GM18951 (cell line): Measurements from ENCODE around the gene ARAP1.
A peak's percentile ranks its signal among the peaks of the same experiment; 100 is the strongest.

Source experiments
- POLR2A ChIP-seq: IDR thresholded peaks from 4 replicates; pipeline ENCODE4 v1.6.1; 2011; ENCODE audit warnings: mild to moderate bottlenecking; ENCODE audit not compliant: insufficient read length, insufficient read depth; ENCODE audit errors: extremely low read depth
- in situ Hi-C: fragments of 300-500 bp; cut with MboI; formaldehyde crosslinking; loops from one replicate; pipeline ENCODE4 v1.12.0; 2022; ENCODE audit warnings: low sequenced_read_pairs, mixed read lengths, inconsistent platforms; ENCODE audit not compliant: unreplicated experiment

The ARAP1 gene

DNA sequence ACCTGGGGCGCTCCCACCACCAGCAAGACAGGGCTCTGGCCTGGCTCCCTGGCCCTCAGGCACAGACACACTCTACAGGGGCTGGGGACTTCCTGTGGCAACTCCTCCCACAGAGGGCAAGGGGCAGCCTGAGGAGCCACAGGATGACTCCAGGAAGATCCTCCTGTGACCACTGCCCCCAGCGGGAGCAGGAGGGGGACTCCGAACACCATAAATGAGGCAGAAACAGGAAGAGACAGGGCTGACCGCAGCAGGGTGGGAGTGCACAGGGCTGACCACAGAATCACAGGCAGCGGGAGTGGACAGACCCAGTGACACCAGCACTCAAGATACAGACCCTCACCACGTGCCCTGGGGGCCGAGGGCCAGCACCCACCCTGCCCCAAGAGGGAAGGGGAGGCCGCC lies 10.8 kb downstream of the ARAP1 start:
- in situ Hi-C loops, result no loop called here
- TF ChIP-seq POLR2A, result no peak

DNA sequence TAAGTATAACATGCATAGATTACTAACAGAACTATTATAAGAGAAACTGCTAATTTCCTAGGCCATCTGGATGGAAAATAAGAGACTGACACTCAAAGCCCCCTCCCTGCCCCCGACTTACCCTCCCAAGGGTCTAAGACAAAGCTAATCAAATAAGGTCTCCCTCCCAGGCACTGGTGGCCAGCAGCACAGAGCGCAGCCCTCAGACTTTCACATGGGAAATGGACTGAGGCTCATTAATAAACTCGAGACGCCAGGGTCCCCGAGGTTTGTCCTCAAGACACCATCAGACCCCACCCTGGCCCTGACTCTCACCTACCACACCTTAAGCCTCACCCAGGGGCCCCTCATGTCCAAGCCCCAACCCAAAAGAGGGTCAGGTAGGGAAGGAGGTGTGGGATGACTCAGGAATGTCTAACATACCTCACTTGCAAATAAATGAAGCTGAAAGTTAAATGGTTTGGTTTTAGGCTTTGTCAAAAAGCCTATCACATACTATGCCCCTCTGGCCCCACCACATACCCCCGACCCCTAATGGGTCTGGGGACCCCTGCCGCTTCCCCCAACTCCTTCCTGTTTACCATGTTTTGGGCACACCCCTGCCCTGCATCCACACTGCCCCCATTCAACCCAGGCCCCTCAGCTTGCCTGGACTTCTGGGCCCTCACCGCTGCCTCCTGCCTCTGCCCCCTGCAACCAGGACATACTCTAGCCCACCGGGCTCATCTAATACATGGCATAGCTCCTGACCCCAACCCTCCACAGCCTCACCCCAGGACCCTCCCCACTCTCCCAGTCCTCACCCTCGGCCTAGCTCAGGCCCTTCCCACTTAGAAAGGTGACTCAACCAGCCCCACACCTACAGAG lies 11.4 kb downstream of the ARAP1 start:
- in situ Hi-C loops, result no loop called here

DNA sequence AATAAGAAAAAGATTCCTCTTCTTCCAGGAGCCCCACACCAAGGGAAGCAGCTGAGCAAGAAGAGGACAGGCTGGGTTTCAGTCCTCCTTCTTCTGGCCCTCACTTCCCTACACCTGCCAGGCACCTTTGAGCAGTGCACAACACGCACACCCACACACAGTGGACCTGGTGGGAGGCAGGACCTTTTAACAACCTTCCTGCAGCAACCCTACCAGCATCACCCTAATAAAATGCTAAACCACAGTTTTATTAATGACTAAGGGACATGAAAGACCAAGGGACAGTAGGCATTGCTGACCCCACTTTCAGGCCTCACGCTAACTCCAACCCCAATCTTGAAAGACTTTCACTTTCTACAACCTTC lies 12.2 kb downstream of the ARAP1 start:
- TF ChIP-seq POLR2A, result no peak
- in situ Hi-C loops, result no loop called here

More for the DNA sequence above, 11.4 kb downstream of the ARAP1 start:
- TF ChIP-seq POLR2A, result no peak

DNA sequence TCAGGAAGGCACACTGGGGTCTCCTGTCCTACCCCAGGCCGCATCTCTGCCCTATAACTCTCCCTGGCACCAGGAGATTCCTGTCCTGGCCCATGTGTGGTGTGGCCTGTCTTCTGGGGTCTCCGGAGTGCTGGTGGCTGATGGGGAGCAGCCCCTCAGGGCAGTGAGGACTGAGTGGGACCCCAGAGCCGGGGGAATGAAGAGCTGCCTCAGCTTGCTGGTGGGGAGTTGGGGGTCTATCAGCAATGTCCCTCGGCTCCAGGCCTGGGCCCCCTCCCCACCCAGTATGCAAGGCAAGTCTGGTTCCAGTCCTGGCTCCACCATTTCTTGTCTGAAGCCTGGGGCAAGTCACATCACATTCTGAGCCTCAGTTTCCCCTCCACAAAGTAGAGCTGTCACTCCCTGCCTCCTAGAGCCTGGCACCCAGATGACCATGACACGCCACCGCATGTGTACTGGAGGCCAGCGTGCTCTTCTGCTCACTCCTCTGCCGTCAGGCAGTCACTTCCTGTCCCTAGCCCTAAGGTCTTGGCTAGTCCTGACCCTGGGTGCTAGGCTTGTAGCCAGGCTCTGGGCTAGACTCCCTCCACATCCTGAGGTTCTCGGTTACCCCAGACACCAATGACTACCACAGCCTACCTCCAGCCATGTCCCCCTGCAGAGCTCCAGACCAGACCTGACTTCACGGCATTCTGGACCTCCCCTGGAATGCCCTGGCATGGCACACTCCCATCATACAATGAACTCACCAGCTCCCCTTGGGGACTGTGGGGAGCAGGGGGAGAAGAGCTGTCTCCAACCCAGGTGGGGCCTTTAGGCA lies 12.8 kb downstream of the ARAP1 start:
- no peak for TF ChIP-seq POLR2A
- in situ Hi-C loops, result no loop called here

DNA sequence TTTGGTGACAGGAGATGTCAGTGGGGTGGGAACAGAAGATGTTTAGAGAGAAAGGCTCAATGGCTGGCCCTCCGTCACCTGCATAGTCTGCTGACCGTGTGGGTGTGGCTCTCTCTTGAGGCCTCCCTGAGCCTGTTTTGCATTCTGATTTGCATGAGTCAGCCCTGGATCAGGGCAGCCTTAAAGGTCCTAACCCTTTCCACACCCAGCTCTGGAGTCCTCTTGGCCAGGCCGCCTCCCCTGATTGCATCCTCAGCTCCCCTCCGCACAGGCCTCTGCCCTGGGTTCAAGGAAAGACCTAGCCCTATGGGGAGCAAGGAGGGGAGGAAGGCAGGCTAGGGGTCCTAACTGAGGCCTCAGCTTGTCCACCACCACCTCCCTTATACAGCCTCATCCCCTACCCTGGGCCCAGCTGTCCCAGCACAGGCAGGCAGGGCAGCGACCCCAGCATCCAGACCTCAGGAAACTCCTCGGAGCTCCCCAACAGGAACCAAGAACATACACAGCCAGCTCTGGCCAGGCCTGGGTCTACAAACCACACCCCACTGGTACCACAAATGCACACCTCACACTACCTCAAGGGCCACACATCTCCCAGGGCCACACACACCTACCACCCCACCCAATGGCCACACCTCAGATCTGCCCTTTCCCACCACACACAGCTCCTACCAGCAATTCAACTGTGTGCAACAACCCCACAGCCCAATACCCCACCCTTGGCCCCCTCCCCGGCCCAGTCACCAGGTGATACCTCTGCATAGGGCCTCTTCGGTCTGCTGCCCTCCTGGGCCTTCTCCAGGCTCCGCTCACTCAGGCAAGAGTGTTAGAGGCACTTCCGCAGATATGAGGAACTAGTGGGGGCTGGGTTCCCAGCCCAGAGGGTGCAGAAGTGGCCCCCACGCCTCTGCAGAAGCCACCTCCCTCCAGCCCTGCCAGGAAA lies 13.7 kb downstream of the ARAP1 start:
- TF ChIP-seq POLR2A, result peak; percentile 51
- in situ Hi-C loops, result no loop called here

DNA sequence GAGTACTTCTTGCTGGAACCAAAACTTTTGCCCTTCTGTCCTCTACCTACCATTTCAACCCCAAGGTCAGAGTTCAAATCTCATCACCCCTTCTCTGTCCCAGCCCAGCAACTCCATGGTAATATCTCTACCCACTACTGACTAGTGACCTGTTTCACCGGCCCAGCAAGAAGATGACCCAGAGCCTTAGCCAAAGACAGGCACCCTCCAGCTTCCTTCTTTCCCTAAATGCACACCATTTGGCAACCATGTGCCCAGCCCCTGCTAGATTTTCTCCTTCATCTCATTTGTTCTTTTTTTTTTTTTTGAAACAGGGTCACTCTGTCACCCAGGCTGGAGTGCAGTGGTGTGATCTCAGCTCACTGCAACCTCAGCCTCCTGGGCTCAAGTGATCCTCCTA lies 14.9 kb downstream of the ARAP1 start:
- in situ Hi-C loops, result no loop called here
- TF ChIP-seq POLR2A, result no peak

DNA sequence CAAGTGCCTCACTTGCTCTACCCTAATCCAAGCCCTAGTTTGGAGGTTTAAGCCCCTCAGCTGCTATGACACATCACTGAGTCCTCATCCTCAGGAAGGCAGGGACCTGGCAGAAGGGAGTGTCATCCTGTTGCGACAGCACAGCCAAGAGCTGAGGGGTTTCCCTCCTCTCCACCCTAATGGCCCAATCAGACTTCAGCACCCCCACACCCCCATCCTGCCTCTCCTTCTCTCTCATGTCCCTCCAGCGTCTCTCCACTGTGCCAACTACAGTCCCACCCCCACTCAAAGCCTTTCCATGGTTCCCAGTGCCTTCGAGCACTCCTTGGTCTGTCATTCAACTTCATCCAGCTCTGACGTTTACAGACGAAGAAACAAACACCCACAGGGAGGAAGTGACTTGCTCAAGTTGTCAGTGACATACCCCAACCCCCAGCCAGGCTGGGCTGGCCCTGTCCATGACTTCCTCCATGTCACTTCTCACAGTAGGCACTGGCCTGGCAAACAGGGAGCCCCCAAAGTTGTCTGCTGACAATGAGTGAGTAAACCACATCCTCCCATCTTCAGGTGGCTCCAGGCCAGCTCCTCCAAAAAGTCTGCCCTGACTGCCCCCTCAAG lies 15.6 kb downstream of the ARAP1 start:
- in situ Hi-C loops, result no loop called here
- no peak for TF ChIP-seq POLR2A

DNA sequence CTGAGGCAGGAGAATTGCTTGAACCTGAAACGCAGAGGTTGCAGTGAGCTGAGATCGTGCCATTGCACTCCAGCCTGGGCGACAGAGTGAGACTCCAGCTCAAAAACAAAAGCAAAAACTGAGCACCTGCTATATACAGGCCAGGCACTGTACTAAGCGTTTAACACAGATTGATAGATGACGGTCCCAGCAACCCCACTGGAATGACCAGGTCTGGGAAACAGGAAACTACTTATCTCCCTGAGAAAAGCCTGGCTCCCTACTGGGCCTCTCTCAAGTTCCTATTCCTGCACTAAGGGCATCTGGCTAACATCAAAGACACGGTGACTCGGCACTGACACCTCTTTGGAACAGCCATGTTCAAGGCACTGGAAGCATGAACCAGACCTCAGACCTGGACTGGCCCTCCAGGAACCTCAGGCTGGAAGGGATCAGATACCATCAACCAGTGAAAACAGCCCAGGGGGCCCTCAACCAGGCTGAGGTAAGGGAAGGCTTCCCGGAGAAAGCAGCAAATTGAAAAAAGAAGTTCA lies 16.6 kb downstream of the ARAP1 start:
- in situ Hi-C loops, result no loop called here
- TF ChIP-seq POLR2A, result no peak

DNA sequence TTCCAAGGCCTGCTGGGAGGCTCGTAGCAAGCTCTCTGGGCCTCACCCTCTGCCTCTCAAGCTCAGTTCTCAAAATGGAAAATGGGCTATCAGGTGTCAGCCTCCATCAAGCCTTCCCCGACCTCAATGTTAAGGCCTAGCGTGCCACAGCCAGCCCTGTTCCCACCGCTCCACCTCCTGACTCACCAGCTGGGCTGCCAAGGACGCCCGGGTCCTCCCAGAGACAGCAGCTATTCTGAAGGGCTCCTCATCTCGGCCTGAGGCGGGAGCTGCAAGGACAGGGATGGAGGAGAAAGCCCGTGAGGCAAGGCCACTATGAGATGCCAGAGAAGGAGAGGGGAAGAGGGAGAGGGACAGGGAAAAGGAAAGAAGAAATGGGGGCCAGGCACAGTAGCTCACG lies 19.9 kb downstream of the ARAP1 start:
- in situ Hi-C loops, result no loop called here

DNA sequence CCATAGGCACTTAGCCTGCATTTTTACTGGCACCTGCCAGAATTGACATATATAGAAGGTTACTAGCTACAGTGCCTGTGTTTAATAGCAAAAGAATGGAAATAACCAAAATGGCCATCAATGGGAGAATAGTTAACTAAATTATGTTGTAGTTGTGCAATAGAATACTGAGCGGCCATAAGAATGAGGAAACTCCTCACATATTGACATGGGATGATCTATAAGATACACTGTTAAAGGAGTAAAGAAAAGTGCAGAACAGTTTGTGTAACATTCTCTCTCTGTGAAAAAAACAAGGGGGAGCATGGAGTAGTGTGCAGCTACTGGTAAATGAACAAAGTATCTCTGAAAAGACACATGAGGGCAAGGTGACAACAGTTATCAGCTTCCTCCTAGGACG lies 21.5 kb downstream of the ARAP1 start:
- in situ Hi-C loops, result no loop called here

More for the DNA sequence above, 19.9 kb downstream of the ARAP1 start:
- no peak for TF ChIP-seq POLR2A

DNA sequence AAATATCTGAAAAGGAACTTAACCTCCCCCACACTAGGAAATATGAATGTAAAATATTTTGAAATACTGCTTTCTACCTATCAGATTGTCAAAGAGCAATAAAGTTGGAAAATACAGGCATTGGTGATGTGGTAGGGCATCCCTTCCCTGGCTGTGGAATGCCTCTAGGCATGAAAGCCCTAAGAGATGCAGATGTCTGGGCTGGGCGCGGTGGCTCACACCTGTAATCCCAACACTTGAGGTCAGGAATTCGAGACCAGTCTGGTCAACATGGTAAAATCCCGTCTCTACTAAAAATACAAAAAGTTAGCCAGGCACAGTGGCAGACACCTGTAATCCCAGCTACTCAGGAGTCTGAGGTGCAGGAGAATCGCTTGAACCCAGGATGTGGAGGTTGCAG lies 22.0 kb downstream of the ARAP1 start:
- in situ Hi-C loops, result no loop called here
- TF ChIP-seq POLR2A, result no peak

More for the DNA sequence above, 21.5 kb downstream of the ARAP1 start:
- TF ChIP-seq POLR2A, result no peak

DNA sequence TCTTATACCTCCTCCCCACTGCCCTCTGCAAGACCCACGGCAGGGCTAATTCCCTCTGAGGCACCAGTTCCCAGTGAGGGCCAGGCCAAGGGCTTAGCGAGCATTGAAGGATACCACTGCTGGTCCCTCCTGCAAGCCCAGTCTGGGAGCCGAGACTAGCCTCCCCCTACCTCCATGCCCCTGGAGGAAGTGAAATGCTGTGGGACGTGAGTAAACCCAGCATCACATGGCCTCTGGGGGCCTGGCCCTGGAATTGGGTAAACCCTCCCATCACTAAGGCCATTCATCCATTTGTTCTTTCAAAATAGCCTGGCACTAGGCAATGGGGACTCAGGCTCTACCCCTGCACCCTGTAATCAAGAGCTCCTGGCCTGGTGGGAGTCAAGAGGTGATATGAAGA lies 24.7 kb downstream of the ARAP1 start:
- no peak for TF ChIP-seq POLR2A
- in situ Hi-C loops, result loop anchor here (5.0 to 10.0 kb wide), 2 partner anchors 70 to 447 kb away; no protein-coding TSS in a partner anchor
